CD4-positive, alpha-beta T cell treated with Interleukin-6 at 100 ng/mL for 8 hours (primary cell): ENCODE results near the gene WIZ.
"Not testable (repeated sequence)": the region's sequence is repeated elsewhere in the genome, so short reads cannot be mapped to it uniquely, and the experiment has no call there.

ENCODE experiments used
- DNase-seq: peaks from one replicate; pipeline ENCODE4 v3.0.0-alpha.2; 2020; ENCODE audit warnings: mixed read lengths, low spot score

WIZ gene, protein sequence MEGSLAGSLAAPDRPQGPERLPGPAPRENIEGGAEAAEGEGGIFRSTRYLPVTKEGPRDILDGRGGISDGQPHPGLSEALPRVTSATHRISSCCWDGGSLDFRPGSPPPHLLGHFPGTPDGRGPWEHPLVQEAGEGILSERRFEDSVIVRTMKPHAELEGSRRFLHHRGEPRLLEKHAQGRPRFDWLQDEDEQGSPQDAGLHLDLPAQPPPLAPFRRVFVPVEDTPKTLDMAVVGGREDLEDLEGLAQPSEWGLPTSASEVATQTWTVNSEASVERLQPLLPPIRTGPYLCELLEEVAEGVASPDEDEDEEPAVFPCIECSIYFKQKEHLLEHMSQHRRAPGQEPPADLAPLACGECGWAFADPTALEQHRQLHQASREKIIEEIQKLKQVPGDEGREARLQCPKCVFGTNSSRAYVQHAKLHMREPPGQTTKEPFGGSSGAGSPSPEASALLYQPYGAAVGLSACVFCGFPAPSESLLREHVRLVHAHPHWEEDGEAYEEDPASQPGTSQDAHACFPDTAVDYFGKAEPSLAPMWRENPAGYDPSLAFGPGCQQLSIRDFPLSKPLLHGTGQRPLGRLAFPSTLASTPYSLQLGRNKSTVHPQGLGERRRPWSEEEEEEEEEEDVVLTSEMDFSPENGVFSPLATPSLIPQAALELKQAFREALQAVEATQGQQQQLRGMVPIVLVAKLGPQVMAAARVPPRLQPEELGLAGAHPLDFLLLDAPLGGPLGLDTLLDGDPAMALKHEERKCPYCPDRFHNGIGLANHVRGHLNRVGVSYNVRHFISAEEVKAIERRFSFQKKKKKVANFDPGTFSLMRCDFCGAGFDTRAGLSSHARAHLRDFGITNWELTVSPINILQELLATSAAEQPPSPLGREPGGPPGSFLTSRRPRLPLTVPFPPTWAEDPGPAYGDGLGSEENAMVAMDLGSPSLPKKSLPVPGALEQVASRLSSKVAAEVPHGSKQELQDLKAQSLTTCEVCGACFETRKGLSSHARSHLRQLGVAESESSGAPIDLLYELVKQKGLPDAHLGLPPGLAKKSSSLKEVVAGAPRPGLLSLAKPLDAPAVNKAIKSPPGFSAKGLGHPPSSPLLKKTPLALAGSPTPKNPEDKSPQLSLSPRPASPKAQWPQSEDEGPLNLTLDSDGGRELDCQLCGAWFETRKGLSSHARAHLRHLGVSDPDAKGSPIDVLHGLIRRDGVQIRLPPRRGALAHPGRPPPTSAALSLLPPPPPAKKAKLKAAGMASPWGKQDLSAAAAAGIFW (N-terminal part only)

DNA sequence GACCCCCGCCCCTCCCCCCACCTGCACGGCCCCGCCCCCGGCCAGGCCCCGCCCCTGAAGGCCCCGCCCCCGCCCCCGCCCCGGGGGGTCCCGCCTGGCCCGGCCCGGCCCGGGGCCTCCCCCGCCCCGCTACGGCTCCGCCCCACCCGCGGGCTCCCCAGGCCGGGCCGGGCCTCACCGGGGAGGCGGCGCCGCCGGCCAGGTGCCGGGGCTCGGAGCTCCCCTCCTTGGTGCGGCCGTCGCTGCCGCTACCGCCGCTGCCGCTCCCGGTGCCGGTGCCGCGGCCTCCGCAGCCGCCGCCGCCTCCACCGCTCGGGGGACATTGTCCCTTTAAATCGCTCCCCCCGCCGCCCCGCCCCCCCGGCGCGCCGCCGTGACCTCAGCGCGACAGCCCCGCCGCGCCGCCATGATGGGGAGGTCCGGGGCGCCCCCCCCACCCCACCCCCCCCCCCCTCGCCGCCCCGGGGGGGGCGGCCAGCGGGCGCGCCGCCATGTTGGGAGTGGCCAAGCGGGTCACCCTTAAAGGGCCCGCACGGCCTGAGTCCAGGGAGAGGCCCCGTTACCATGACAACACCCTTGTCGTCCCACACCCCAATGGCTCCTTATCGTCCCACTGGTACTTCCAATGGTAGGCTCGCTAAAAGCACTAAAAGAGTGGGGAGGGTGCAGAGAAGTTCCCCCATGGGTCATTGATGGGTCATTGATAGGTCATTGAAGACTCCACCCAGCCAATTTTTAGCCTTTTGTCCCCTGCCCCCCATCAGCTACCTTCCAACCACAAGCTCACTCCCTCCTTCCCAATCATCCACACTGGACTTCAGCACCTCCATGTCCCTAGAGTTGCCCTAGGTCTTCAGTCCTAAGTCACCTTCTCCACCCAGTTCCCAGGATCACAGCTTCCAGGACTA, at the start of gene WIZ:
TSS of gene WIZ (minus strand) at position 337 of the 908 bp plus-strand sequence. CDS start 1,649 bp downstream, outside the sequence.
- DNase-seq, result peak; percentile 74

DNA sequence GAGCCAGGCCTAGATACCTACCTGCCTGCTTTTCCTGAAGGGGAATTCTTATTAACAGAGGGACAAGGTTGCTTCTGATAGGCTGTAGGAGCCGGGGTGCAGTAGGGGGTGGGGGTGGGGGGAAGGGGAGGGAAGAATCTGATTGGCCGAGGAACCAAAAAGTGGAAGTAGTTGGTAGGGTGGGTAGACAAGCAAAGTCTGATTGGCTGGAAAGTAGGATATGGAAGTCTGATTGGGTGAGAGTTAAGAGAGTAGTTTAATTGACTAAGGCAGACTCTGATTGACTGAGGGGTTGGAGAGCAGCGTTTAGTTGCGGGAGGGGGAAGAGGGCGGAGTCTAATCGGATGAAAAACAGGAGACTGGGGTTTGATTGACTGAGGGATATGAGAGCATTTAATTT, 49.2 kb upstream of the WIZ start:
- no peak for DNase-seq

DNA sequence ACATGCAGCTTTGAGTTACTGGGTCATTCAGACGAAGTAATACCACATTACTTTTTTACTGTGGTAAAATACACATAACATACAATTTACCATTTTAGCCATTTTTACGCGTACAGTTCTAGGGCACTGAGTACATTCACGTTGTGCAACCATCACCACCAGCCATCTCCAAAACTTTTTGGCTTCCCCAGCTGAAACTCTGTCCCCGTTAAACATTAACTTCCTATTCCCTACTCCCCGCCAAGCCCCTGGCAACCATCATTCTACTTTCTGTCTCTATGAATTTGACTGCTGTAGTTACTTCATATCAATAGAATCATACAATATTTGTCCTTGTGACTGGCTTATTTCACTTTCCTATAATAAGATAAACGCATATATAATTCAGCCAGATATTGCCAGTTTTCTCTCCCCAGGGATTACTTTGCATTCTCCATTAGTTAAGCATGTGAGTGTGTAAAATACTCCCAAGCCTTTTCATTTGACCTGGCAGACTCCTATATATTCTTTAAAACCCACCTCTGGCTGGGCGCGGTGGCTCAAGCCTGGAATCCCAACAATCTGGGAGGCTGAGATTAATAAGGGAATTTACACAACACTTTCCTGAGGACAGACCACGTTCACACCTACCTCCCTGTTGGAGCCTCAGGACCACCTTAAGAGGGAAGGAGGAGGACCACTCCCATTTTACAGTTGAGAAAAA, 48.6 kb upstream of the WIZ start:
- DNase-seq, result no peak

DNA sequence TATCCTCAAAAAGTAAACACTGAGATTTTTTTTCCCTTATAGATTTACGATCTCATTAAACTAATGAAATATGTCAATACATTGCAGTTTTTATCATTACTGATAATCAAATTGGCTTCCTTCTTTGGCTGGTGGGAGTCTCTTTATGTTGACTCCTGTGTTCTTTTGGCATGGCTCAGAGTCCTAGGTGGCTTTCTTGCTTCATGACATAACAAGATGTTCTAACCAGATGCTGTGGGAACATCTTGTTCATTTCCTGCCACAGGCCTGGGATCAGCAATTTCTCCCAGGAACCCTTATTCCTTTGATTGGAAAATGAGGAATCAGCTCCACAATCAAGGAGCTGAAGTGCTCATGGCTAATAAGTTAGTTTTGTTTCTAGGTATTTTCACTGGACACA, 45.4 kb upstream of the WIZ start:
- DNase-seq, result no peak

DNA sequence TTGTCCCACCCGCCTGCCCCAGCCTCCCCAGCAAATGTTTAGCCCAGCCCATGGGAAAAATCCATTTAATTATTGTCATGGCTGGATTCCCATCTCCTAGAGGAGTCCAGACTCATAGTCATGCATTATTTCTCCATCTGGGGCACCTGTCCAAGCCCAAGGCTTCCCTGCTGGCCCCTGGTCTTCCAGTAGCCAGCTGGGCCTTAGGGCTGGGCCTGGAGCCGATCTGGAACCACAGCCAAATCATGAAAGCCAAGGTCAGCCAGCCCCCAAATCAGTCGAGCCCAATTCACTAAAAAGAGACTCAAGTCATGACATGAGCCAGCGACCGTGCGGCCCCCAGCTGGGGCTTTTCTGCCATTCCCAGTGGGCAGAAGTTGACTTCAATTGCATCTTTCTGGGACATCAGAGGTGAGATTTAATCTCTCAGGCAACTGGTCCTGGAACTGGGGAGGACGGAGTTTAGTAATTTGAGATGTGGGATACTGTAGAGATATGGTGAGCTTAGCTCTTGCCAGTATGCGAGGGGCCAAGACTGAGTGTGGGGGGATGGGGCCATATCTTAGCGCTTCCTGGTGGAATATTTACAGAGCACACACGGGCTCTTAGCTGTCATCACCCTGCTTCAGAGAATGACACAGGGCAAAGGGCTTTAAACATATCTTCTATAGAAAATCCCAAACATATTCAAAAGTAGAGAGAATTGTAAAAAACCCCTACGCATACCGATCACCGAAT, 38.9 kb upstream of the WIZ start:
- DNase-seq, result no peak

DNA sequence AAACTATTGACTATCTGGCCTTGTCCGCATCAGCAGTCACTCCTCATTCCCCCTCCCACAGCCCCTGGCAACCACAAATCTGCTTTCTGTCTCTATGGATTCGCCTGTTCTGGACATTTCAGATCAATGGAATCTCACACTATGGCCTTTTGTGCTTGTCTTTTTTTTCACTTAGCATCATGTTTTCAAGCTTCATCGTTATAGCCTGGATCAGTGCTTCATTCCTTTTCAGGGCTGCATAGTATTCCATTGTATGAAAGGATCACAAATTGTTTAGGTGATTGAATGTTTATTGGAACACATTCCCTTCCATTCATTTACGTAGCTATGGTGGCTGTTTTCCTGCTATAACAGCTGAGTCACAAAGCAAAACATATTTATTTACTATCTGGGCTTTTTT, 37.3 kb upstream of the WIZ start:
- DNase-seq, result no peak

DNA sequence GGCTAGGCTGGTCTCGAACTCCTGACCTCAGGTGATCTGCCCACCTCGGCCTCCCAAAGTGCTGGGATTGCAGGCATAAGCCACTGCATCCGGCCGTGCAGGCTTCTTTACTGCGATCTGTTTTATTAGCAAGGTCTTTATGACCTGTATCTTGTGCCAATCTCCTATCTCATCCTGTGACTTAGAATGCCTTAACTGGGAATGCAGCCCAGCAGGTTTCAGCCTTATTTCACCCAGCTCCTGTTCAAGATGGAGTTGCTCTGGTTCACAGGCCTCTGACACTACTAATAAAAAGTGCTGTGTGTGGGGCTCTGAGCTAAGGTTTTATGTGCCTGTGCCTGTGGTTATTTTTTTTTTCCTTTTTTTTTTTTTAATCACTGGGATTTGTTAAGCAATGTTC, 36.0 kb upstream of the WIZ start:
- DNase-seq, result not testable (repeated sequence)

DNA sequence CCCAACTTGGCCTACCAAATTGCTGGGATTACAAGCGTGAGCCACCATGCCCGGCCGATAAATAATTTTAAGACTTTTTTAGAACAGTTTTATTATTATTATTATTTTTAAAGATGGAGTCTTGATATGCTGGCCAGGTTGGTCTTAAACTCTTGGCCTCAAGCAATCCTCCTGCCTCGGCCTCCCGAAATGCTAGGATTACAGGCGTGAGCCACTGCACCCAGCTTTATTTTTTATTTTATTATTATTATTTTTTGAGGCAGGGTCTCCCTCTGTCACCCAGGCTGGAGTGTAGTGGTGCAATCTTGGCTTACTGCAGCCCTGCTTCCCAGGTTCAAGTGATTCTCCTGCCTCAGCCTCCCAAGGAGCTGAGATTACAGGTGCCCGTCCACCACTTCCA, 31.2 kb upstream of the WIZ start:
- not testable (repeated sequence) for DNase-seq

DNA sequence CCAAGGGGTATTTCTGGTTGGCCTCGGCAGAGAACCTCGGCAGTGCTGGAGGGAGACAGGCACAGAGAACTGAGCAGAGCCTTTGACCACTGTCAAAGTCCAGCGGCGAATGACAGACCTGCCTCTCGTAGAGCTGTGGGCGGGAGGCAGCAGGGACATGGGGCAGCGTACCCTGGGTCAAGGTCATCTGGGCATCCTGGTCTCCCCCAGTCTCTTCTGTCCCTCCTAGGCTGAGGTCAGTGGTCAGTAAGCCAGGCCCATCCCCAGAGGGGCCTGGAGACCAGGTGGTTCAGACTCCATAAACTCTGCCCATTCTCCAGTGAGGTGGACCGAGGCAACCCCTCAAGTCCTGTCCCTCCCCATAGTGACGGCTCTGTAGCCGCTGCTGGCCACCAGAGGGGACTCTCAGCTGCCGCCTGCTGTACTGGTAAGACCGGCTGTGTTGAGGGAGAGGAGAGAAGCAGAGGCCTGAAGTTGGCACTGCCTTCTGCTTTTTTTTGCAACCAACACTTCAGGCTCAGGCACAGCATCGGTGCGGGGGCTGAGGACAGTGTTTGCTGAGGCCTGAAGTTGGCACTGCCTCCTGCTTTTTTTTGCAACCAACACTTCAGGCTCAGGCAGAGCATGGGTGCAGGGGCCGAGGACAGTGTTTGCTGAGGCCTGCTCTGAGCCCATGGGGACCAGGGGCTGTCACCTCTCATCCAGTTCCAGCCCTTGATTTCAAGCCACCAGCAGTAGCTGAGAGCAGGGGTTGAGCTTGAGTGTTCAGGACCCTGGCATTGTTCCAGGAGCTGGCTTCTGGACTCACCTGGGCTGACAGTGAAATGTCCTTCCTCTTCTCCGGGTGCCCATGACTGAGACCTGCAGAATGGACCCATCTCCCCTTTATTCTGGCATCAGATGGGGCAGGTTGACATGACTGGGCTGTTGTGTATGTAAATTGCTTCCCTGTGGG, 29.9 kb upstream of the WIZ start, which contains the start of gene PGLYRP2:
TSS of gene PGLYRP2 (minus strand) at position 111 of the 955 bp plus-strand sequence. CDS start 130 bp downstream, outside the sequence.
- DNase-seq, result no peak

DNA sequence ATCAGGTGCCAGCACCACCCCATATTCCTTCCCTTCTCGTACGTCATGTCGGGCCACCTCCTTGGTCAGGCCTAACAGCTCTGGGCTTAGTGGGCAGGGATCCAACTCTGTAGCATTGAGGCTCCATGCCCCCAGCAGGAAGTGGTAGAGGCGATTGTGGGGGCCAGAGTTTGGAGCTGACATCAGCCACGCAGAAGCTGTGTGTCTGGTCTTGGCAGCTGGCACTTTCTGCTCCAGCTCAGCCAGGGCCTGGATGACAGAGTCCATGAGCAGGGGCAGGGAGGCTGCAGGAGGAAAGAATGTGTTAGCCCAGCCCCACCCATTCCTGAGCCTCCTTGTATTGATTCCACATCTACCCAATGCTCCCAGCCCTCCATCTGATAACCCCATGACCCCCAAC, 26.6 kb upstream of the WIZ start:
- DNase-seq, result no peak

DNA sequence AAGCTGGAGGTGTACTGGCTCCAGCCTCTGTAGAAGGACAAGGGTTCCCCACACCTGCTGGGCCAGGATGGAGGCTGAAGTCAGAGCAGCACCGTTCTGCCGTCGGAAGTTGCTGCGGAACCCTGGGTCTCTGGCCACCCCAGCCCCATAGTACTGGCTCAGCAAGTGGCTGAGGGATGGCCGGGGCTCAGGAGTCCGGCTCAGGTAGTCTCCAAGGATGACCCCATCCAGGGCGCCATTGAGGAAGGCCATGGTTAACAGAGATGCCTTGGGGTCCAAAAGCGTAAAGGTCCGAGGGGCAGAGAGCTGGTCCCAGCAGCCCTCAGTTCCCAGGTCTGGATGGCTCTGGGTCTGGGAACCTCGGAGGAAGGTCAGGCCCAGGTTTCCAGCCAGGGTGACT, 25.9 kb upstream of the WIZ start:
- no peak for DNase-seq

DNA sequence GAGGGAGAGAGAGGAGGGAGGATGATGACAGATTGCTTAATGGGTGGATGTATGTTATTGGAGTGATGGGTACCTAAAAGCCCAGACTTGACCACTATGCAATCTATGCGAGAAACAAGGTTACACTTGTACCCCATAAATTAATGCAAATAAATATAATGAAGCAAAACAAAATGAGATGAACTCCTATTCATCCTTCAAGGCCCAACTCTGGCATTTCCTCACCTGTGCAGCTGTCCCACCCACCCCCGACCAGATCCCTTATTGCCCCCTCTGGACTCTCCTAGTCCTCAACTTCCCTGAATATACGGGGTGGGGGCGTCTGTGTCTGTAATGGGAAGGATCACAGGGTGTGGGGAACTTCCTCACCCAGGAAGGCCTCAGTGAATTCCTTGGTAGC, 25.4 kb upstream of the WIZ start:
- no peak for DNase-seq

DNA sequence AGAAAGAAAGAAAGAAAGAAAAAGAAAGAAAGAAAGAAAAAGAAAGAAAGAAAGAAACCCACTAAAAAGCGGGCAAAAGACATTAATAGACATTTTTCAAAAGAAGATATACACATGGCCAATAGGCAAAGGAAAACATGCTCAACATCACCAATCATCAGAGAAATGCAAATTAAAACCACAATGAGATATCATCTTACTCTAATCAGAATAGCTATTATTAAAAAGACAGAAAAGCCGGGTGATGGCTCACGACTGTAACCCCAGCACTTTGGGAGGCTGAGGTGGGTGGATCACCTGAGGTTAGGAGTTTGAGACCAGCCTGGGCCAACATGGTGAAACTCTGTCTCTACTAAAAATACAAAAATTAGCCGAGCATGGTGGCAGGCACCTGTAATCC, 24.1 kb upstream of the WIZ start:
- not testable (repeated sequence) for DNase-seq

DNA sequence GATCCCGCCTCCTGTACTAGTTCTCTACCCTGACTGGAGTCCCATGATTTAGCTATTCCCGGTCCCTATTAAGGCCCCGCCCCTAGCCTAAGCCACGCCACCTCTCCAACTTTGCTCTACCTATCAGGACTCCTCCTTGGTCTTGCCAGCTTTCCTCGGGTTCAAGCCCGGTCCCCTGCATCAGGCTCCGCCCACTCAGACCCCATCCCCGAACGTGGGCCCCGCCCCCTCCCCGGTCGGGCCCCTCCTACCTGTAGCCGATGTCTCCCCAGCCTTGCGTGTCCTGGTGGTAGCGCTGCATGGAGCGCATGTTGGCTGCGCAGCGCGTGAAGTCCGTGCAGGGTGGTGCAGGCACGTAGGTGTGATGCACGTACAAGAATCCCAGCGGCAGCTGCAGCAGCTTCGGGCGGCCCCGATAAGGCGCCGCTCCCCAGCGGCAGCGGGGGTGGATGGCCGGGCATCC, 21.9 kb upstream of the WIZ start:
- no peak for DNase-seq

DNA sequence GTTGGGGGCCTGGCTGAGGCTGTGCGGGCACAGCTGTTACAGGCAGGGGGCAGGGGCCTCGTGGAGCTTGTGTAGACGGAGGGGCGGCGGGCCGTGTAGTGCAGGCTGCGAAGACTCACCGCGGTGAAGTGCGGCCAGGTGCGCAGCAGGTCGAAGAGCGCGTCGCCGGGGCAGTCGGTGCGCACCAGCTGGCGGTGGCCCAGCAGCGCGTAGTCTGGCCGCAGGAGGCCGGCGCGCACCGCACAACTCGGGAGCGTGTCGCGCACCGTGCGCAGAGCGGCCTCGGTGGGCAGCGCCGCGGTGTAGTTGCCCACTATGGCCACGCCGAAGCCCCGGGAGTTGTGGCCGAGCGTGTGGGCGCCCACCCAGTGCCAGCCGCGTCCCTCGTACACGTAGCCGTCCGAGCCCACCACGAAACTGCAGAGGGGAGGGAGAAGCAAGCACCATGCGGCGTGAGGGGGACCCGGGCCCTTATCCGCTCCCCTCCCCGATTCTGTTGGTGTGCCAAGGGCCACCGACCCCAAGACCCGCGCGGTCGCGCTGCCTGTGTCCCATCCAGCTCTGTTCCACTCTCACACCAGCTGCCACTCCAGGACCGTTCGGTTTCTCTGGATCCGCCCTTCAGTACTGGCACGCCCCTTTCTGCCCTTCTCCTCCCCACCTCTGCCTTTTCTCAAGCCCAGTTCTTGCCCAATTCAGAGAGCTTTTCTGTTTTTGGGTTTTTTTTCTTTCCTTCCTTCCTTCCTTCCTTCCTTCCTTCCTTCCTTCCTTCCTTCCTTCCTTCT, 19.9 kb upstream of the WIZ start:
- DNase-seq, result peak; percentile 21

DNA sequence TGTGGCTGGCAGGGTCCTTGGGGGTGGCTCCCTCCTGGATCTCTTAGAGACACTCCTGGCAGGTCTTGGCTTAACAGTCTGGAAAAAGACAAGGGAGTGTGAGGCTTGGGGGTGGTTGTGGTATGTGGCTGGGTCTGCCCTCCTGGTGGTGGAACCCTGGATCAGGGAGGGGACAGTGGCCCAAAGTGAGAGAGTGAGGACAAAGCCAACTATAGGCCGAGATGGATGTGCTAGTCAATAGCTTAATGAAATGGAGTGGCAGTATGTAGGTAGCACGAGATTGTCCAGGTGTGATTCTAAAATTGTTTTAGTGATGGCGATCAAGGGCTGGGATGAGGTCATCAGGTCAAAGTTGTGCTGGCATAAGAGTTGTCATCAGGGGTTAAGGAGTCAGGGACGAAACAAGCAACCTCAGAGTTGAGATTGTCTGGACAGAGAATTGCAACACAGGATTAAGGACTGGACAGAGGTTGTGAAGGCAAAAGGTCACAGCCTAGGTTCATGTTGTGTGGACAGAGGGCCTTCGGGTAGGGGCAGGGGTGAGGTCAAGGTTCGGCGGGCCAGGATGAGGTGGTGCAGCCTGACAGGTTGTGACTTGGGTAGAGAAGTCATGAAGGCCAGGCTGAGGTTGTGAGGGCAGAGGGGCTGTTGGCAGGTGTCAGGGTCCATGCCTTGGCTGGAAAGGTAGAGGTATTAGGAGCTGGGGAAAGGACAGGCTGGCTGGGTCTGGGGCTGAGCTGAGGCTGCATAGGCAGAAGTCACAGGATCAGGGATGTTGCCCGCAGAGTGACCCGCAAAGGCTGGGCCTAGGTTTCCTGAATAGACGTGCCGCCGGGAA, 19.1 kb upstream of the WIZ start:
- no peak for DNase-seq

DNA sequence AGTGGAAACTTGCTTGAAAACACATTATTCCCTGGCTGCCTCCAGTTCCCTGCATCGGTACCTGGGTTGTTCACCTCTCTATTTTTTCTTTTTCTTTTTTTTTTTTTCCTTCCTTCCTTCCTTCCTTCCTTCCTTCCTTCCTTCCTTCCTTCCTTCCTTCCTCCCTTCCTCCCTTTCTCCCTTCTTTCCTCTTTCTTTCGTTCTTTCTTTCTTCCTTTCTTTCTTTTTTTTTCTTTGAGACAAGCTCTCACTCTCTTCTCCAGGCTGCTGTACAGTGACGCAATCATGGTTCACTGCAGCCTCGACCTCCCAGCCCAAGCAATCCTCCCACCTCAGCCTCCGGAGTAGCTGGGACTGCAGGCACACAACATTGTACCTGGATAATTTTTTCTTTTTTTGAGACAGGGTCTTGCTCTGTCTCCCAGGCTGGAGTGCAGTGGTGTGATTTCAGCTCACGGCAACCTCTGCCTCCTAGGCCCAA, 18.0 kb upstream of the WIZ start:
- no peak for DNase-seq
